K562 (cell line): Measurements from ENCODE around the gene SYVN1. TPM values are rescaled to one million over a fixed set of nuclear protein-coding genes. Genes with fewer than 3 reads are reported as not detected.

Experiments used
- ATAC-seq: fragments of 200-7000 bp; cut with Tn5 transposase; 3 replicates; pipeline ENCODE4 v1.9.1; 2020; ENCODE audit warnings: moderate library complexity
- BruUV-seq: library from RNA; stranded (reverse); fragments of 400-500 nt; replicated peaks from 2 replicates; lab custom pipeline; 2021; lab: Mats Ljungman, UMichigan
- CTCF ChIA-PET: fragments of 300-600 bp; formaldehyde crosslinking; extraction: SDS; loops from one replicate; lab custom pipeline; 2021; ENCODE audit warnings: low intra/inter-chr PET ratio; lab: Yijun Ruan, JAX
- POLR2A ChIA-PET: fragments of 300-600, 350-650 bp; sonication (Branson Sonifier 250); formaldehyde crosslinking; extraction: SDS; loops from one replicate; lab custom pipeline; 2021; ENCODE audit warnings: antibody characterized with exemption, inconsistent platforms; lab: Yijun Ruan, JAX
- DNase-seq, 4 experiments: peaks; one replicate each; pipeline versions ENCODE4 v3.0.0 to v3.0.0-alpha.2; 2011 to 2018; ENCODE audit warnings: low spot score in 3 of 4, mixed read lengths in 3 of 4; ENCODE audit errors: extremely low read depth in 1 of 4
- FAIRE-seq: peaks from 2 replicates; lab custom pipeline; 2011; peaks lifted over from hg19 to GRCh38; lab: Jason Lieb, UNC
- H2AFZ ChIP-seq: 2 replicates; pipeline ENCODE4 v1.6.0; 2011; ENCODE audit warnings: low read depth, low read length, control low read depth, inconsistent platforms
- H3K27ac ChIP-seq: fragments of 200-600 bp; 3 replicates; pipeline ENCODE4 v1.8.0; 2011; ENCODE audit warnings: low read depth, mild to moderate bottlenecking, control low read depth, inconsistent platforms, low read length, moderate library complexity, mixed read lengths; ENCODE audit errors: extremely low read depth
- H3K27me3 ChIP-seq, 2 experiments: fragments of 300-600 bp in 1 of 2; 2 replicates in 1 of 2; 3 replicates in 1 of 2; pipeline versions ENCODE4 v1.6.0 to v1.8.0; 2011; ENCODE audit warnings: inconsistent platforms in 2 of 2, low read length in 2 of 2, mild to moderate bottlenecking in 1 of 2, mixed read lengths in 1 of 2, moderate library complexity in 1 of 2; ENCODE audit not compliant: control insufficient read depth in 2 of 2, insufficient read depth in 2 of 2
- H3K36me3 ChIP-seq: fragments of 300-600 bp; 3 replicates; pipeline ENCODE4 v1.8.0; 2011; ENCODE audit warnings: mild to moderate bottlenecking, low read length, inconsistent platforms; ENCODE audit not compliant: control insufficient read depth, insufficient read depth
- H3K4me1 ChIP-seq, 2 experiments: fragments of 200-600 bp in 1 of 2; replicated peaks in 1 of 2; 2 replicates in 1 of 2; 3 replicates in 1 of 2; pipeline versions ENCODE4 v1.5.1 to v1.8.0; 2011; ENCODE audit warnings: inconsistent platforms in 2 of 2, low read length in 2 of 2, mild to moderate bottlenecking in 1 of 2, mixed read lengths in 1 of 2, moderate library complexity in 1 of 2; ENCODE audit not compliant: control insufficient read depth in 2 of 2, insufficient read depth in 2 of 2
- H3K4me2 ChIP-seq: 2 replicates; pipeline ENCODE4 v1.6.1; 2011; ENCODE audit warnings: low read length, control low read depth, inconsistent platforms, mixed read lengths; ENCODE audit not compliant: insufficient read depth
- H3K4me3 ChIP-seq: fragments of 200-600 bp; sonication (generic), shearing (Covaris generic); 2 replicates; pipeline ENCODE4 v1.5.1; 2016; ENCODE audit warnings: control low read depth, inconsistent platforms
- H3K79me2 ChIP-seq: fragments of 200-600 bp; 3 replicates; pipeline ENCODE4 v1.8.0; 2011; ENCODE audit warnings: low read length, inconsistent platforms; ENCODE audit not compliant: control insufficient read depth, insufficient read depth
- H3K9ac ChIP-seq, 2 experiments: 2 replicates each; pipeline versions ENCODE4 v1.6.0 to v1.6.1; 2011; ENCODE audit warnings: low read depth in 2 of 2, low read length in 2 of 2, control low read depth in 1 of 2, inconsistent platforms in 1 of 2, mild to moderate bottlenecking in 1 of 2, mixed read lengths in 1 of 2; ENCODE audit not compliant: insufficient read depth in 1 of 2
- H3K9me1 ChIP-seq: one replicate; pipeline ENCODE4 v1.6.0; 2011; ENCODE audit warnings: inconsistent platforms, mild to moderate bottlenecking, low read length, moderate library complexity; ENCODE audit not compliant: control insufficient read depth, insufficient read depth
- H3K9me3 ChIP-seq: replicated peaks from 2 replicates; pipeline ENCODE4 v1.5.1; 2011; ENCODE audit warnings: low read depth, low read length, inconsistent platforms; ENCODE audit not compliant: control insufficient read depth, insufficient read depth
- H4K20me1 ChIP-seq: replicated peaks from 2 replicates; pipeline ENCODE4 v1.6.1; 2011; ENCODE audit warnings: low read length, inconsistent platforms, mixed read lengths; ENCODE audit not compliant: control insufficient read depth, insufficient read depth
- CBFB ChIP-seq: sonication (generic); formaldehyde crosslinking; IDR thresholded peaks from 2 replicates; pipeline ENCODE4 v1.4.0; 2020; ENCODE audit warnings: mild to moderate bottlenecking, missing genetic modification reagents
- KDM5B ChIP-seq: fragments of 200-600 bp; sonication (generic); IDR thresholded peaks from 2 replicates; pipeline ENCODE4 v1.6.1; 2012; ENCODE audit warnings: low read depth, mild to moderate bottlenecking, moderate library complexity, low read length, control low read depth, inconsistent platforms; ENCODE audit not compliant: insufficient replicate concordance
- NR1H2 ChIP-seq: sonication (generic); formaldehyde crosslinking; IDR thresholded peaks from 2 replicates; pipeline ENCODE4 v1.4.0; 2020; ENCODE audit warnings: mild to moderate bottlenecking, missing genetic modification reagents
- OTX1 ChIP-seq: fragments of 450-650 bp; formaldehyde crosslinking; IDR thresholded peaks from 2 replicates; pipeline ENCODE4 v1.4.0; 2022; ENCODE audit warnings: mild to moderate bottlenecking
- PCBP2 ChIP-seq: fragments of 200-400 bp; formaldehyde crosslinking; IDR thresholded peaks from 2 replicates; pipeline ENCODE4 v1.6.1; 2018; ENCODE audit warnings: low read length, low read depth, mild to moderate bottlenecking, moderate library complexity; ENCODE audit not compliant: poor library complexity, severe bottlenecking
- PML ChIP-seq: IDR thresholded peaks from 2 replicates; pipeline ENCODE4 v1.6.1; 2012; ENCODE audit warnings: low read length, inconsistent platforms
- POLR2A ChIP-seq: fragments of 450-650 bp; conservative IDR thresholded peaks from 2 replicates; pipeline ENCODE4 v1.6.1; 2016
- POLR2G ChIP-seq: fragments of 200-400 bp; formaldehyde crosslinking; IDR thresholded peaks from 2 replicates; pipeline ENCODE4 v1.6.1; 2017; ENCODE audit warnings: low read depth, mild to moderate bottlenecking, antibody characterized with exemption, low read length, moderate library complexity
- RBM22 ChIP-seq: fragments of 200-400 bp; formaldehyde crosslinking; IDR thresholded peaks from 2 replicates; pipeline ENCODE4 v1.6.1; 2018; ENCODE audit warnings: low read length, low read depth; ENCODE audit not compliant: poor library complexity, severe bottlenecking
- SAP30 ChIP-seq: fragments of 200-600 bp; sonication (generic); IDR thresholded peaks from 2 replicates; pipeline ENCODE4 v1.6.1; 2012; ENCODE audit warnings: borderline replicate concordance, low read depth, mild to moderate bottlenecking, moderate library complexity, low read length, control low read depth, inconsistent platforms; ENCODE audit not compliant: insufficient read depth, poor library complexity, severe bottlenecking
- THRAP3 ChIP-seq: fragments of 450-650 bp; IDR thresholded peaks from 2 replicates; pipeline ENCODE4 v1.6.1; 2016; ENCODE audit warnings: mild to moderate bottlenecking, inconsistent platforms, borderline replicate concordance
- ZNF217 ChIP-seq: sonication (generic); formaldehyde crosslinking; IDR thresholded peaks from 2 replicates; pipeline ENCODE4 v1.8.0; 2022; ENCODE audit warnings: mild to moderate bottlenecking, missing genetic modification reagents
- ZSCAN29 ChIP-seq: fragments of 450-650 bp; IDR thresholded peaks from 2 replicates; pipeline ENCODE4 v1.6.1; 2017
- WGBS: fragments of 100-300 bp; shearing (Covaris generic); methylation state at CpG from one replicate; pipeline ENCODE4 v1.1.6; 2016; ENCODE audit warnings: low coverage, mixed read lengths; ENCODE audit not compliant: insufficient coverage; ENCODE audit errors: missing lambda C conversion rate; 5-methylcytosine and 5-hydroxymethylcytosine counted together
- in situ Hi-C: fragments of 300-500 bp; cut with MboI; formaldehyde crosslinking; loops from 4 replicates; pipeline ENCODE4 v1.15.0; 2018; ENCODE audit warnings: inconsistent platforms, mixed read lengths
- intact Hi-C: fragments of 100-400 bp; cut with micrococcal nuclease; formaldehyde crosslinking; loops from 2 replicates; pipeline ENCODE4 v1.14.2; 2022
- polyA plus RNA-seq, 8 experiments: library from polyadenylated mRNA; depleted of rRNA in 4 of 8; stranded (reverse) in 5 of 8; unstranded in 3 of 8; fragments of >200 nt; fragmentation: Nextera tagmentation in 2 of 8; fragmentation: Illumina TruSeq in 1 of 8; extraction: Ambion mirVana in 2 of 8; extraction: Trizol in 1 of 8; gene quantifications; 2 replicates each; pipeline versions ENCODE4 v1.2.1 to v1.2.3, GENCODE V29; 2011 to 2014; ENCODE audit warnings: inconsistent platforms in 1 of 8, missing spikeins in 1 of 8
- total RNA-seq, 7 experiments: library from RNA; depleted of rRNA in 6 of 7; stranded (reverse); fragments of >200 nt in 6 of 7; fragmentation: Illumina TruSeq in 2 of 7; extraction: Trizol in 2 of 7; gene quantifications; 2 replicates each; pipeline versions ENCODE4 v1.2.1 to v1.2.3, GENCODE V29; 2011 to 2021; ENCODE audit warnings: low replicate concordance in 1 of 7
- TF ChIP-seq, protein P1 (sequence below): sonication (generic); formaldehyde crosslinking; IDR thresholded peaks from 2 replicates; pipeline ENCODE4 v1.9.0; 2022; ENCODE audit warnings: mild to moderate bottlenecking, missing genetic modification reagents
- TF ChIP-seq, protein P2 (sequence below): sonication (generic); formaldehyde crosslinking; IDR thresholded peaks from 2 replicates; pipeline ENCODE4 v1.8.0; 2022; ENCODE audit warnings: mild to moderate bottlenecking, missing genetic modification reagents
- TF ChIP-seq, protein P3 (sequence below): sonication (generic); formaldehyde crosslinking; IDR thresholded peaks from 2 replicates; pipeline ENCODE4 v1.8.0; 2022; ENCODE audit warnings: mild to moderate bottlenecking, low read depth, missing genetic modification reagents

Gene SYVN1
- total and polyA plus RNA-seq, 9 of the 15 experiments (the other 6 are each of a cell fraction or from before 2014, with no cell fraction given), result 0.41 to 47.4 (median 9.9) TPM

DNA sequence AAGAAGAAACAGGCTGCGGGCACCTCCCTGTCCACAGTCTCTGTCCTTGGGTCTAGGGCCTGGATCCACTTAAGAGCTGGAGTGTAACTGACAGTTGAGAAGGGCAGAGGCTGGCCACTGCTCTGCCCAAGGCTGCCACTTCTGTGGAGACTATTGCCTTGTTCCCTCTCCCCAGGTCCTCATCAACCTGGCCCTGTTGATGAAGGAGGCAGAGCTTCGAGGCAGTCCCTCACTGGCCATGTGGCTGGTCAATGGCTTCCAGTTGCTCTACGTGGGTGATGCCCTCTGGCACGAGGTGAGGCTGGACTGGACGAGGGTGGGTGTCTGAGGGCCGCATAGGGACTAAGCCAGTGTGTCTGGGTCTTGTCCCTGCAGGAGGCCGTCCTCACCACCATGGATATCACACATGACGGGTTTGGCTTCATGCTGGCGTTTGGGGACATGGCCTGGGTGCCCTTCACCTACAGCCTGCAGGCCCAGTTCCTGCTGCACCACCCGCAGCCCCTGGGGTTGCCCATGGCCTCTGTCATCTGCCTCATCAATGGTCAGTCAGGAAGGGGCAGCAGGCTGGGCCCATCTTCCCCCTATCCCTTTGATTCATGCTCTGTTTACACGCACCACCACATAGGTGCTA is 19.7 kb downstream of the SYVN1 start:
- in situ Hi-C loops (no loop called here), intact Hi-C loops (loop anchor here (5.0 to 10.0 kb wide), 3 partner anchors 200 to 267 kb away; partner anchors contain the start of gene CDC42EP2)
- DNase-seq, result no peak
- CTCF ChIA-PET, result no interaction called here
- Histone ChIP-seq H3K36me3 (peaks cover 41% of the 10 kb centered on the region), H3K4me1 (peaks cover 31 to 66% of the 10 kb centered on the region in 2 experiments), H3K9me1 (no peaks in the 10 kb centered on the region), H3K9me3 (no peaks in the 10 kb centered on the region), H3K4me3 (no peak overlapping the region), H3K27me3 (no peaks in the 10 kb centered on the region), H3K79me2 (peaks cover 28% of the 10 kb centered on the region), H4K20me1 (no peaks in the 10 kb centered on the region), H3K27ac (no peak overlapping the region), H2AFZ (no peak overlapping the region), H3K4me2 (no peak overlapping the region), H3K9ac (0 out of 4 replicates have a peak overlapping the region, but pooled peaks of 1 of the 2 experiments have one; percentile 12)
- BruUV-seq, result no TSS peak
- no peak for FAIRE-seq
- WGBS, result 86% methylated on average over 11 of the region's 11 CpGs
- POLR2A ChIA-PET, result interaction anchor here (0.6 to 1.7 kb wide), 7 partner anchors 16 to 371 kb away, joined by 3 to 4 read pairs (median 3); partner anchors contain the start of genes SF1 and SPDYC
- no peak for ATAC-seq
- TF ChIP-seq, protein P1, sequence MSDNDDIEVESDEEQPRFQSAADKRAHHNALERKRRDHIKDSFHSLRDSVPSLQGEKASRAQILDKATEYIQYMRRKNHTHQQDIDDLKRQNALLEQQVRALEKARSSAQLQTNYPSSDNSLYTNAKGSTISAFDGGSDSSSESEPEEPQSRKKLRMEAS (CRISPR knock-in tag), result peak; percentile 37
- TF ChIP-seq NR1H2 (CRISPR knock-in tag) (no peak), RBM22 (peak; percentile 61), OTX1 (CRISPR knock-in tag) (no peak), THRAP3 (no peak), POLR2G (peak; percentile 67), POLR2A (0 out of 2 replicates have a peak, but pooled peaks have one; percentile 4), SAP30 (no peak), PCBP2 (no peak), CBFB (CRISPR knock-in tag) (no peak), PML (no peak), ZSCAN29 (no peak), ZNF217 (CRISPR knock-in tag) (no peak), KDM5B (peak; percentile 4)
- TF ChIP-seq, protein P2, sequence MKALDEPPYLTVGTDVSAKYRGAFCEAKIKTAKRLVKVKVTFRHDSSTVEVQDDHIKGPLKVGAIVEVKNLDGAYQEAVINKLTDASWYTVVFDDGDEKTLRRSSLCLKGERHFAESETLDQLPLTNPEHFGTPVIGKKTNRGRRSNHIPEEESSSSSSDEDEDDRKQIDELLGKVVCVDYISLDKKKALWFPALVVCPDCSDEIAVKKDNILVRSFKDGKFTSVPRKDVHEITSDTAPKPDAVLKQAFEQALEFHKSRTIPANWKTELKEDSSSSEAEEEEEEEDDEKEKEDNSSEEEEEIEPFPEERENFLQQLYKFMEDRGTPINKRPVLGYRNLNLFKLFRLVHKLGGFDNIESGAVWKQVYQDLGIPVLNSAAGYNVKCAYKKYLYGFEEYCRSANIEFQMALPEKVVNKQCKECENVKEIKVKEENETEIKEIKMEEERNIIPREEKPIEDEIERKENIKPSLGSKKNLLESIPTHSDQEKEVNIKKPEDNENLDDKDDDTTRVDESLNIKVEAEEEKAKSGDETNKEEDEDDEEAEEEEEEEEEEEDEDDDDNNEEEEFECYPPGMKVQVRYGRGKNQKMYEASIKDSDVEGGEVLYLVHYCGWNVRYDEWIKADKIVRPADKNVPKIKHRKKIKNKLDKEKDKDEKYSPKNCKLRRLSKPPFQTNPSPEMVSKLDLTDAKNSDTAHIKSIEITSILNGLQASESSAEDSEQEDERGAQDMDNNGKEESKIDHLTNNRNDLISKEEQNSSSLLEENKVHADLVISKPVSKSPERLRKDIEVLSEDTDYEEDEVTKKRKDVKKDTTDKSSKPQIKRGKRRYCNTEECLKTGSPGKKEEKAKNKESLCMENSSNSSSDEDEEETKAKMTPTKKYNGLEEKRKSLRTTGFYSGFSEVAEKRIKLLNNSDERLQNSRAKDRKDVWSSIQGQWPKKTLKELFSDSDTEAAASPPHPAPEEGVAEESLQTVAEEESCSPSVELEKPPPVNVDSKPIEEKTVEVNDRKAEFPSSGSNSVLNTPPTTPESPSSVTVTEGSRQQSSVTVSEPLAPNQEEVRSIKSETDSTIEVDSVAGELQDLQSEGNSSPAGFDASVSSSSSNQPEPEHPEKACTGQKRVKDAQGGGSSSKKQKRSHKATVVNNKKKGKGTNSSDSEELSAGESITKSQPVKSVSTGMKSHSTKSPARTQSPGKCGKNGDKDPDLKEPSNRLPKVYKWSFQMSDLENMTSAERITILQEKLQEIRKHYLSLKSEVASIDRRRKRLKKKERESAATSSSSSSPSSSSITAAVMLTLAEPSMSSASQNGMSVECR (CRISPR knock-in tag), result 0 out of 2 replicates have a peak, but pooled peaks have one; percentile 47
- TF ChIP-seq, protein P3, sequence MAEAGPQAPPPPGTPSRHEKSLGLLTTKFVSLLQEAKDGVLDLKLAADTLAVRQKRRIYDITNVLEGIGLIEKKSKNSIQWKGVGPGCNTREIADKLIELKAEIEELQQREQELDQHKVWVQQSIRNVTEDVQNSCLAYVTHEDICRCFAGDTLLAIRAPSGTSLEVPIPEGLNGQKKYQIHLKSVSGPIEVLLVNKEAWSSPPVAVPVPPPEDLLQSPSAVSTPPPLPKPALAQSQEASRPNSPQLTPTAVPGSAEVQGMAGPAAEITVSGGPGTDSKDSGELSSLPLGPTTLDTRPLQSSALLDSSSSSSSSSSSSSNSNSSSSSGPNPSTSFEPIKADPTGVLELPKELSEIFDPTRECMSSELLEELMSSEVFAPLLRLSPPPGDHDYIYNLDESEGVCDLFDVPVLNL, result no peak
